HEK293 (cell line): ENCODE data around the gene DCLK1.
A peak's percentile ranks its signal among the peaks of the same experiment; 100 is the strongest.

Source experiments
- CTCF ChIA-PET: fragments of 350-600 bp; formaldehyde crosslinking; extraction: SDS; loops from one replicate; lab custom pipeline; 2021; ENCODE audit warnings: antibody characterized with exemption; lab: Yijun Ruan, JAX
- POLR2A ChIA-PET: fragments of 300-600 bp; formaldehyde crosslinking; extraction: SDS; loops from one replicate; lab custom pipeline; 2020; ENCODE audit warnings: antibody characterized with exemption, inconsistent platforms; lab: Yijun Ruan, JAX
- H3K27ac ChIP-seq: fragments of 200-500 bp; sonication (Bioruptor generic); 2 replicates; pipeline ENCODE4 v1.5.1; 2014; ENCODE audit warnings: low read depth, low read length, control low read depth, inconsistent platforms; ENCODE audit errors: extremely low read depth
- H3K36me3 ChIP-seq, 2 experiments: fragments of 200-500 bp in 1 of 2; sonication (Bioruptor generic) in 1 of 2; 1 replicate in 1 of 2; 2 replicates in 1 of 2; pipeline ENCODE4 v1.5.1; 2014 to 2017; ENCODE audit warnings: inconsistent platforms in 2 of 2, low read length in 2 of 2; ENCODE audit not compliant: control insufficient read depth in 2 of 2, insufficient read depth in 1 of 2
- H3K4me1 ChIP-seq: fragments of 200-500 bp; sonication (Bioruptor generic); 2 replicates; pipeline ENCODE4 v1.5.1; 2014; ENCODE audit warnings: mild to moderate bottlenecking, low read length, inconsistent platforms; ENCODE audit not compliant: control insufficient read depth, insufficient read depth
- H3K4me3 ChIP-seq: 2 replicates; pipeline ENCODE4 v1.5.1; 2011; ENCODE audit warnings: low read depth, mild to moderate bottlenecking, control low read depth, low read length, moderate library complexity
- H3K9me3 ChIP-seq: fragments of 200-500 bp; sonication (Bioruptor generic); 2 replicates; pipeline ENCODE4 v1.5.1; 2014; ENCODE audit warnings: low read depth, low read length, inconsistent platforms; ENCODE audit not compliant: control insufficient read depth, insufficient read depth
- EGR2 ChIP-seq: fragments of 450-650 bp; formaldehyde crosslinking; IDR thresholded peaks from 2 replicates; pipeline ENCODE4 v1.5.1; 2016; ENCODE audit warnings: low read depth, missing biosample characterization, missing genetic modification characterization
- FEZF1 ChIP-seq: fragments of 450-650 bp; formaldehyde crosslinking; IDR thresholded peaks from 2 replicates; pipeline ENCODE4 v1.5.1; 2016; ENCODE audit warnings: missing biosample characterization, missing genetic modification characterization
- GLI2 ChIP-seq: fragments of 450-650 bp; formaldehyde crosslinking; IDR thresholded peaks from 2 replicates; pipeline ENCODE4; 2017; ENCODE audit warnings: missing biosample characterization, missing genetic modification characterization, low read depth, borderline replicate concordance
- GLIS2 ChIP-seq: fragments of 450-650 bp; formaldehyde crosslinking; IDR thresholded peaks from 2 replicates; pipeline ENCODE4 v1.5.1; 2016; ENCODE audit warnings: missing biosample characterization, missing genetic modification characterization
- IKZF3 ChIP-seq: fragments of 450-650 bp; IDR thresholded peaks from 2 replicates; pipeline ENCODE4 v1.5.0; 2018; ENCODE audit warnings: missing biosample characterization, mild to moderate bottlenecking, missing genetic modification characterization, moderate library complexity
- OSR2 ChIP-seq: fragments of 450-650 bp; formaldehyde crosslinking; IDR thresholded peaks from 2 replicates; pipeline ENCODE4 v1.5.1; 2016; ENCODE audit warnings: missing biosample characterization, missing genetic modification characterization
- PRDM10 ChIP-seq: fragments of 450-650 bp; formaldehyde crosslinking; IDR thresholded peaks from 2 replicates; pipeline ENCODE4 v1.5.1; 2016; ENCODE audit warnings: missing biosample characterization, missing genetic modification characterization
- SP7 ChIP-seq: fragments of 450-650 bp; formaldehyde crosslinking; IDR thresholded peaks from 2 replicates; pipeline ENCODE4 v1.5.1; 2016; ENCODE audit warnings: missing biosample characterization, missing genetic modification characterization
- ZBTB6 ChIP-seq: fragments of 450-650 bp; formaldehyde crosslinking; IDR thresholded peaks from 2 replicates; pipeline ENCODE4 v1.5.1; 2017; ENCODE audit warnings: missing biosample characterization, missing genetic modification characterization
- ZIC2 ChIP-seq: fragments of 450-650 bp; formaldehyde crosslinking; IDR thresholded peaks from 2 replicates; pipeline ENCODE4 v1.5.1; 2016; ENCODE audit warnings: missing biosample characterization, missing genetic modification characterization
- ZNF10 ChIP-seq: fragments of 450-650 bp; formaldehyde crosslinking; IDR thresholded peaks from 2 replicates; pipeline ENCODE4 v1.5.1; 2017; ENCODE audit warnings: missing biosample characterization, missing genetic modification characterization
- ZNF140 ChIP-seq: fragments of 450-650 bp; formaldehyde crosslinking; IDR thresholded peaks from 2 replicates; pipeline ENCODE4 v1.5.1; 2016; ENCODE audit warnings: missing biosample characterization, missing genetic modification characterization
- ZNF19 ChIP-seq: fragments of 450-650 bp; formaldehyde crosslinking; IDR thresholded peaks from 2 replicates; pipeline ENCODE4; 2016; ENCODE audit warnings: missing biosample characterization, missing genetic modification characterization, low read depth
- ZNF274 ChIP-seq, 2 experiments: fragments of 200-500 bp in 1 of 2; fragments of 450-650 bp in 1 of 2; sonication (Bioruptor generic) in 1 of 2; formaldehyde crosslinking in 1 of 2; IDR thresholded peaks; 2 replicates each; pipeline versions ENCODE4 v1.5.1 to v1.6.1; 2014 to 2016; ENCODE audit warnings: borderline replicate concordance in 1 of 2, inconsistent platforms in 1 of 2, low read length in 1 of 2, missing biosample characterization in 1 of 2, missing genetic modification characterization in 1 of 2
- ZNF324 ChIP-seq: fragments of 450-650 bp; formaldehyde crosslinking; IDR thresholded peaks from 2 replicates; pipeline ENCODE4 v1.5.1; 2016; ENCODE audit warnings: missing biosample characterization, missing genetic modification characterization
- ZNF433 ChIP-seq: fragments of 450-650 bp; formaldehyde crosslinking; IDR thresholded peaks from 2 replicates; pipeline ENCODE4 v1.5.1; 2016; ENCODE audit warnings: missing biosample characterization, missing genetic modification characterization, low read depth
- ZNF449 ChIP-seq: fragments of 450-650 bp; formaldehyde crosslinking; IDR thresholded peaks from 2 replicates; pipeline ENCODE4 v1.5.1; 2017; ENCODE audit warnings: missing biosample characterization, mild to moderate bottlenecking, missing genetic modification characterization, moderate library complexity
- ZNF488 ChIP-seq: fragments of 450-650 bp; formaldehyde crosslinking; IDR thresholded peaks from 2 replicates; pipeline ENCODE4 v1.5.1; 2016; ENCODE audit warnings: missing biosample characterization, missing genetic modification characterization
- ZNF501 ChIP-seq: fragments of 450-650 bp; formaldehyde crosslinking; IDR thresholded peaks from 2 replicates; pipeline ENCODE4 v1.5.1; 2016; ENCODE audit warnings: missing biosample characterization, missing genetic modification characterization
- ZNF548 ChIP-seq: fragments of 450-650 bp; formaldehyde crosslinking; IDR thresholded peaks from 2 replicates; pipeline ENCODE4 v1.5.1; 2016; ENCODE audit warnings: missing biosample characterization, missing genetic modification characterization
- ZNF624 ChIP-seq: fragments of 450-650 bp; formaldehyde crosslinking; IDR thresholded peaks from 2 replicates; pipeline ENCODE4 v1.5.1; 2017; ENCODE audit warnings: missing biosample characterization, missing genetic modification characterization
- ZSCAN4 ChIP-seq: fragments of 450-650 bp; formaldehyde crosslinking; IDR thresholded peaks from 2 replicates; pipeline ENCODE4 v1.5.1; 2017; ENCODE audit warnings: missing biosample characterization, missing genetic modification characterization

Gene DCLK1

GRCh38 chr13:35851881-35852280, 279.3 kb downstream of the DCLK1 start:
- H3K4me3 ChIP-seq: no peak overlapping the region
- ChIA-PET POLR2A (no interaction called here), CTCF (no interaction called here)
- no peaks in the 10 kb centered on the region for H3K9me3 ChIP-seq
- no peaks in the 10 kb centered on the region for H3K36me3 ChIP-seq
- H3K27ac ChIP-seq: no peak overlapping the region
- no peak for TF ChIP-seq ZBTB6 (tag by site-specific recombination)
- TF ChIP-seq SP7: no peak
- no peak for TF ChIP-seq ZIC2 (tag by site-specific recombination)
- 0 out of 2 replicates have a peak, but pooled peaks have one; percentile 28 for TF ChIP-seq ZSCAN4
- no peak for TF ChIP-seq ZNF501 (tag by site-specific recombination)
- peaks cover 6% of the 10 kb centered on the region; the same call in 1 of the 2 replicates for H3K4me1 ChIP-seq

- Histone ChIP-seq H3K9me3 (no peaks in the 10 kb centered on the region), H3K36me3 (no peaks in the 10 kb centered on the region), H3K4me3 (no peak overlapping the region), H3K27ac (no peak overlapping the region), H3K4me1 (peaks cover 6% of the 10 kb centered on the region; the same call in 1 of the 2 replicates)
- TF ChIP-seq FEZF1 (tag by site-specific recombination) (no peak), EGR2 (tag by site-specific recombination) (peak; percentile 40; the same call in 1 of the 2 replicates)
- POLR2A ChIA-PET: no interaction called here
- CTCF ChIA-PET: no interaction called here
Measured at GRCh38 chr13:35851356-35851755, 279.8 kb downstream of the DCLK1 start.

- Histone ChIP-seq H3K4me3 (no peak overlapping the region), H3K27ac (no peak overlapping the region), H3K4me1 (0 out of 2 replicates have a peak, but pooled peaks cover 6% of the 10 kb centered on the region), H3K9me3 (no peaks in the 10 kb centered on the region), H3K36me3 (no peaks in the 10 kb centered on the region)
- ChIA-PET POLR2A (no interaction called here), CTCF (no interaction called here)
- TF ChIP-seq GLIS2 (tag by site-specific recombination) (no peak), ZNF548 (no peak), PRDM10 (tag by site-specific recombination) (no peak), ZNF433 (no peak), IKZF3 (tag by site-specific recombination) (no peak), ZNF10 (tag by site-specific recombination) (no peak), ZNF19 (tag by site-specific recombination) (no peak), ZNF274 (IDR thresholded peaks at IDR 0.05; ENCODE audit: low read length) (no peak), ZNF274 (tag by site-specific recombination; IDR thresholded peaks at IDR 0.05; ENCODE audit: borderline replicate concordance) (no peak), ZNF449 (no peak), ZNF624 (tag by site-specific recombination) (no peak), GLI2 (tag by site-specific recombination) (no peak), ZNF324 (no peak), ZNF140 (no peak), OSR2 (tag by site-specific recombination) (no peak), ZNF488 (tag by site-specific recombination) (no peak)
Measured at GRCh38 chr13:35850569-35850968, 280.6 kb downstream of the DCLK1 start.
